Measurements from ENCODE around the gene APBA2. TPM values are rescaled to one million over a fixed set of nuclear protein-coding genes. Genes with fewer than 3 reads are reported as not detected.
A peak's percentile ranks its signal among the peaks of the same experiment; 100 is the strongest.

Gene APBA2
- total and polyA plus RNA-seq, 2 of the 4 experiments (the other 2 are of a cell fraction), result 21.7 to 33.0 TPM

GRCh38 chr15:28918141-28918983 is 32.6 kb downstream of the APBA2 start:
- no peak overlapping the region for H4K91ac ChIP-seq (ENCODE audit: insufficient read depth, low read depth, low read length)
- H2BK15ac ChIP-seq (ENCODE audit: low read depth, low read length), result no peak overlapping the region
- peak overlapping the region; percentile 61 for H2AK9ac ChIP-seq (replicated peaks; ENCODE audit: low read depth, low read length, poor library complexity)
- no peak overlapping the region for H3K4me3 ChIP-seq (ENCODE audit: insufficient read depth, low read depth, low read length)
- no peak overlapping the region for H3K4ac ChIP-seq (ENCODE audit: low read depth, low read length)
- no peak overlapping the region for H3K23ac ChIP-seq (ENCODE audit: low read depth, low read length)
- no peak overlapping the region for H3K56ac ChIP-seq (ENCODE audit: extremely low read depth, insufficient read depth, low read length)
- H2BK20ac ChIP-seq (ENCODE audit: low read depth, low read length), result no peak overlapping the region
- in situ Hi-C loops (cut with MboI; ENCODE audit: low sequenced_read_pairs), result no loop called here
- H2BK5ac ChIP-seq (ENCODE audit: low read depth, low read length, poor library complexity, severe bottlenecking), result no peak overlapping the region
- H2AK5ac ChIP-seq (ENCODE audit: low read depth, low read length), result no peak overlapping the region
- intact Hi-C loops (cut with micrococcal nuclease), result no loop called here
- H3K9ac ChIP-seq (ENCODE audit: low read depth, low read length), result no peak overlapping the region
- H3K14ac ChIP-seq (replicated peaks; ENCODE audit: low read depth, low read length), result no peak overlapping the region
- H3K36me3 ChIP-seq (ENCODE audit: control insufficient read depth, insufficient read depth, low read length), result peaks cover 6% of the 10 kb centered on the region
- no peak overlapping the region for H2AFZ ChIP-seq (replicated peaks; ENCODE audit: low read length, poor library complexity)
- CTCF ChIA-PET, result no interaction called here
- TF ChIP-seq CEBPB (IDR thresholded peaks at IDR 0.05; ENCODE audit: low read depth, low read length), result no peak
- TF ChIP-seq ELK1 (IDR thresholded peaks at IDR 0.05; ENCODE audit: borderline replicate concordance, low read depth, low read length), result no peak
- no peak for TF ChIP-seq RFX5 (IDR thresholded peaks at IDR 0.05; ENCODE audit: low read depth, low read length)
- no peak for TF ChIP-seq USF2 (IDR thresholded peaks at IDR 0.05; ENCODE audit: low read depth, low read length)
- TF ChIP-seq POLR2A (IDR thresholded peaks at IDR 0.05; ENCODE audit: low read depth, low read length), result no peak
- no peak for TF ChIP-seq RAD21 (IDR thresholded peaks at IDR 0.05; ENCODE audit: low read length)
- TF ChIP-seq MAFK (IDR thresholded peaks at IDR 0.05; ENCODE audit: low read depth, low read length), result no peak
- TF ChIP-seq CHD1 (IDR thresholded peaks at IDR 0.05; ENCODE audit: low read depth, low read length), result no peak
- no peak for TF ChIP-seq RCOR1 (IDR thresholded peaks at IDR 0.05; ENCODE audit: insufficient replicate concordance, low read length)
- no peak for TF ChIP-seq BHLHE40 (IDR thresholded peaks at IDR 0.05; ENCODE audit: low read depth, low read length)
- no peak overlapping the region for H3K27ac ChIP-seq (ENCODE audit: insufficient read depth, low read length)
- H3K9me3 ChIP-seq (ENCODE audit: control insufficient read depth, insufficient read depth, low read length), result no peaks in the 10 kb centered on the region
- ATAC-seq (ENCODE audit: low read depth) (no peak), DNase-seq (no peak)
- dilution Hi-C loops (cut with HindIII; ENCODE audit: low sequenced_read_pairs, unreplicated experiment), result no loop called here
- no peak overlapping the region for H4K5ac ChIP-seq (ENCODE audit: low read depth, low read length)
- POLR2A ChIA-PET (ENCODE audit: unreplicated experiment), result no interaction called here
- no peaks in the 10 kb centered on the region for H3K27me3 ChIP-seq (ENCODE audit: control insufficient read depth, insufficient read depth, low read length)
- peaks cover 20% of the 10 kb centered on the region for H3K9me1 ChIP-seq (ENCODE audit: insufficient read depth, low read length)
- H3K18ac ChIP-seq (ENCODE audit: low read depth, low read length), result no peak overlapping the region
- WGBS, 2 experiments (ENCODE audit: extremely low coverage in 2 of 2, insufficient read length in 1 of 2), result 57% methylated on average over 3 of the region's 41 CpGs; no CpG with 5 or more reads in 1 of the 2 experiments
- H4K20me1 ChIP-seq (ENCODE audit: insufficient read depth, low read length), result peaks cover 35% of the 10 kb centered on the region
- no TSS peak for BruUV-seq (replicated peaks)
- no peak overlapping the region for H3K4me2 ChIP-seq (ENCODE audit: low read depth, low read length)
- H2BK120ac ChIP-seq (ENCODE audit: low read depth, low read length), result no peak overlapping the region
- no peak overlapping the region for H4K8ac ChIP-seq (ENCODE audit: low read depth in 2 of 2, low read length in 2 of 2)
- no peaks in the 10 kb centered on the region for H3K4me1 ChIP-seq (ENCODE audit: control insufficient read depth, insufficient read depth, low read length)
- H3K79me1 ChIP-seq (ENCODE audit: low read depth in 1 of 2, low read length in 2 of 2), result peaks cover 17 to 63% of the 10 kb centered on the region in 2 experiments
